SK-N-SH (cell line): Measurements from ENCODE around the gene AP2A2. TPM values are rescaled to one million over a fixed set of nuclear protein-coding genes. Genes with fewer than 3 reads are reported as not detected.

Experiments used
- CTCF ChIA-PET: fragments of 300-600, 350-600 bp; formaldehyde crosslinking; extraction: SDS; loops from one replicate; lab custom pipeline; 2021; lab: Yijun Ruan, JAX
- POLR2A ChIA-PET: fragments of 350-600 bp; sonication (Branson Sonifier 250); formaldehyde crosslinking; extraction: SDS; loops from one replicate; lab custom pipeline; 2020; ENCODE audit warnings: antibody characterized with exemption, inconsistent platforms; lab: Yijun Ruan, JAX
- DNase-seq: peaks from one replicate; pipeline ENCODE4 v3.0.0; 2012
- H2AFZ ChIP-seq: fragments of 200-600 bp; sonication (generic); 2 replicates; pipeline ENCODE4 v1.8.1; 2016; ENCODE audit warnings: antibody characterized with exemption, mild to moderate bottlenecking, low read depth
- H3F3A ChIP-seq: fragments of 200-600 bp; sonication (generic); replicated peaks from 2 replicates; pipeline ENCODE3; 2016; ENCODE audit warnings: antibody characterized with exemption, mild to moderate bottlenecking; ENCODE audit not compliant: insufficient read depth
- H3K27ac ChIP-seq, 2 experiments: fragments of 200-500 bp in 1 of 2; fragments of 200-600 bp in 1 of 2; sonication (Bioruptor generic) in 1 of 2; sonication (generic), shearing (Covaris generic) in 1 of 2; 2 replicates each; pipeline versions ENCODE4 v1.5.1 to v1.6.1; 2014 to 2016; ENCODE audit warnings: low read depth in 2 of 2, inconsistent platforms in 1 of 2, low read length in 1 of 2, mild to moderate bottlenecking in 1 of 2, mixed read lengths in 1 of 2
- H3K27me3 ChIP-seq: fragments of 200-600 bp; sonication (generic), shearing (Covaris generic); 2 replicates; pipeline ENCODE4 v1.6.1; 2016; ENCODE audit warnings: mixed run types; ENCODE audit not compliant: insufficient read depth
- H3K36me3 ChIP-seq, 2 experiments: fragments of 200-500 bp in 1 of 2; fragments of 200-600 bp in 1 of 2; sonication (Bioruptor generic) in 1 of 2; sonication (generic) in 1 of 2; replicated peaks in 1 of 2; 2 replicates each; pipeline versions ENCODE3 to v1.5.1; 2014 to 2016; ENCODE audit warnings: low read length in 1 of 2, mild to moderate bottlenecking in 1 of 2; ENCODE audit not compliant: insufficient read depth in 2 of 2, control insufficient read depth in 1 of 2
- H3K4me1 ChIP-seq, 2 experiments: fragments of 200-500 bp in 1 of 2; fragments of 200-600 bp in 1 of 2; sonication (Bioruptor generic) in 1 of 2; sonication (generic), shearing (Covaris generic) in 1 of 2; 2 replicates each; pipeline versions ENCODE4 v1.5.1 to v1.6.1; 2014 to 2016; ENCODE audit warnings: low read depth in 1 of 2, low read length in 1 of 2, mixed run types in 1 of 2; ENCODE audit not compliant: insufficient read depth in 2 of 2, control insufficient read depth in 1 of 2
- H3K4me2 ChIP-seq: fragments of 200-600 bp; sonication (generic), shearing (Covaris generic); 2 replicates; pipeline ENCODE4 v1.6.1; 2017; ENCODE audit warnings: mixed run types
- H3K4me3 ChIP-seq, 2 experiments: fragments of 200-500 bp in 1 of 2; fragments of 200-600 bp in 1 of 2; sonication (Bioruptor generic) in 1 of 2; sonication (generic), shearing (Covaris generic) in 1 of 2; 2 replicates each; pipeline versions ENCODE4 v1.5.1 to v1.8.1; 2014 to 2016; ENCODE audit warnings: low read depth in 2 of 2, inconsistent platforms in 1 of 2, low read length in 1 of 2, mild to moderate bottlenecking in 1 of 2, mixed read lengths in 1 of 2, moderate library complexity in 1 of 2
- H3K79me2 ChIP-seq: fragments of 200-600 bp; sonication (generic); 2 replicates; pipeline ENCODE4 v1.8.1; 2017; ENCODE audit warnings: mild to moderate bottlenecking; ENCODE audit not compliant: insufficient read depth
- H3K9ac ChIP-seq: fragments of 200-600 bp; sonication (generic); 2 replicates; pipeline ENCODE4 v1.6.1; 2017; ENCODE audit warnings: mixed run types
- H3K9me2 ChIP-seq: fragments of 200-600 bp; sonication (generic); 2 replicates; pipeline ENCODE4 v1.6.1; 2017; ENCODE audit warnings: mixed run types
- H3K9me3 ChIP-seq: fragments of 200-600 bp; sonication (generic); 2 replicates; pipeline ENCODE4 v1.6.1; 2017; ENCODE audit warnings: mixed run types, mild to moderate bottlenecking, moderate library complexity
- H4K20me1 ChIP-seq: fragments of 200-600 bp; sonication (generic); 2 replicates; pipeline ENCODE4 v1.6.1; 2017; ENCODE audit warnings: mild to moderate bottlenecking, mixed run types; ENCODE audit not compliant: insufficient read depth
- CTCF ChIP-seq: fragments of 200-600 bp; sonication (generic); IDR thresholded peaks from 2 replicates; pipeline ENCODE4 v1.6.1; 2017; ENCODE audit warnings: antibody characterized with exemption, mild to moderate bottlenecking, moderate library complexity
- GABPA ChIP-seq: IDR thresholded peaks from 2 replicates; pipeline ENCODE4 v1.4.0; 2012; ENCODE audit warnings: low read depth, mild to moderate bottlenecking
- GATA2 ChIP-seq: sonication (generic); formaldehyde crosslinking; IDR thresholded peaks from 2 replicates; pipeline ENCODE4 v1.5.0; 2020; ENCODE audit warnings: mild to moderate bottlenecking, missing genetic modification reagents
- PBX3 ChIP-seq: IDR thresholded peaks from 2 replicates; pipeline ENCODE4; 2012
- RFX5 ChIP-seq: IDR thresholded peaks from 2 replicates; pipeline ENCODE4 v1.6.1; 2012; ENCODE audit warnings: mild to moderate bottlenecking, improper control_type of control experiment, low read length
- SIN3A ChIP-seq: IDR thresholded peaks from 2 replicates; pipeline ENCODE4 v1.6.1; 2012; ENCODE audit warnings: low read depth, mild to moderate bottlenecking, low read length, moderate library complexity, borderline replicate concordance
- WGBS: methylation state at CpG from one replicate; pipeline ENCODE4 v1.1.6; 2017; ENCODE audit warnings: low lambda C conversion rate; 5-methylcytosine and 5-hydroxymethylcytosine counted together
- polyA plus RNA-seq, 3 experiments: library from polyadenylated mRNA; depleted of rRNA; stranded (reverse); fragments of >200 nt; gene quantifications; 2 replicates each; pipeline ENCODE4 v1.2.3, GENCODE V29; 2012

Gene AP2A2
- polyA plus RNA-seq, 1 of the 3 experiments (the other 2 are of a cell fraction): 42.7 TPM

DNA sequence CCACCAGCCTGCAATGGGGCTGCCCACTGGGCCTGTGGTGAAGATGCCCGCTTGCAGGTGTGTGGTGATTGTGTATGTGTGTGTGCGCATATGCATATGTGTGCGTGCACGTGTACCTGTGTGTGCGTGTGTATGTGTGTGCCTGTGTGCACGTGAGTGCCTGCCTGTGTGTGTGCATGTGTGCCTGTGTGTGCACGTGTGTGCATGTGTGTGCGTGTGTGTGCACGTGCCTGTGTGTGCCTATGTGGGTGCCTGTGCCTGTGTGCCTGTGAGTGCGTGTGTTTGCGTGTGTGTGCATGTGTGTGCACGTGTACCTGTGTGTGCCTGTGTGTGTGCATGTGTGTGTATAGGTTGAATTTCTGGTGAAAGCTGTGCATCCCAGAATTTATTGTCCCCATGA is 113.3 kb downstream of the AP2A2 start:
- no peaks in the 10 kb centered on the region for H3F3A ChIP-seq
- H3K4me2 ChIP-seq: no peak overlapping the region
- TF ChIP-seq GABPA: no peak
- no peak for TF ChIP-seq CTCF
- TF ChIP-seq GATA2 (CRISPR knock-in tag): no peak
- no peak for TF ChIP-seq RFX5
- TF ChIP-seq SIN3A: no peak
- TF ChIP-seq PBX3: no peak
- TF ChIP-seq, all 33 proteins: peak for 0
- ChIA-PET CTCF (interaction anchor here (3.5 kb wide), 1 partner anchor 12 kb away, joined by 22 read pairs; no protein-coding TSS in a partner anchor), POLR2A (no interaction called here)
- Histone ChIP-seq H3K4me3 (no peak overlapping the region), H3K9ac (no peak overlapping the region), H3K27ac (no peak overlapping the region), H3K9me3 (no peaks in the 10 kb centered on the region), H3K27me3 (no peaks in the 10 kb centered on the region), H3K36me3 (no peaks in the 10 kb centered on the region), H3K9me2 (no peaks in the 10 kb centered on the region), H4K20me1 (no peaks in the 10 kb centered on the region), H2AFZ (no peak overlapping the region), H3K79me2 (no peaks in the 10 kb centered on the region), H3K4me1 (peaks cover 0 to 7% of the 10 kb centered on the region in 2 experiments; a peak in 1 of 4 replicates)
- no peak for DNase-seq
- WGBS: 78% methylated on average over 11 of the region's 12 CpGs

DNA sequence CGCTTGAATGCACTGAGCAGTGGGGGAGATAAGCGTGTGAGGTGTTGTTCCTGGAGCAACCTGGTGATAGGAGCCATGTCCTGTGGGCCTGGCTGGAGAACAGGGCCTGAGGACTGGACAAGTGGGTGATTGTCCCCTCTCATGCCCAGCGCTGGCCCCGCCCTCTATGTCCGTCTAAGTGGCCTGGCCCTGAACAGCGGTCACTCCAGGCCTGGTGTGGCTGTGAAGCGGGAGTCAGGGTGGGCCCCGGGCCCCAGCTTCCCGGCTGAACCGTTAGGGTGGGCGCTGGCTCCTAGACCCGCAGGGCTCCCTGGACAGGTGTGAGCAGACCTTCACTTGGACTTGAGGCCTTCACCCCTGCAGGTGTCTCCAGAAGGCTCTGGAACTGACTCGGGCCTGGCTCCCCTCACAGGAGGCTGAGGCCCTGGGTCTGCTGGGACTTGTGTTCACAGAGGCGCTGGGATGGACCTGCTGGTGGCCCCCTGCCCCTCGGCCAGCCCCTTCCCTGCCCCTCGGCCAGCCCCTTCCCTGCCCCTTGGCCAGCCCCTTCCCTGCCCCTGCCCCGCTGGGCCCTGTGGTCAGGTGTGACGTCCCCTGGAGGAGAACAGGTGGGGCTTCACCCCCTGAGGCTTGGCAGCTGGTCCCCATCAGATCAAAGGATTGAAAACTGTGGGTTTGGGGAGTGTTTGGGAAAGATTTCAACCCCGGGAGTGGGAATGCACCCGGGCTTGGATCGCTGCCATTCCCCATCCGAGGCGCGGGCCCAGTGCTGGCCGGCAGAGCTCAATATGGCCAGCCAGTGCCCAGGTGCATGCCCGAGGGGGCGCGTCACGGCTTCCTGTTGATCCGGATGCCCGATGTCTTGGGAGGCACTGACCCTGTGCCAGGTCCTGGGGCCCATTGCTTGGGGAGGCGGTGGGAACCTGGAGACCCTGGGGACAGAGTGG is 114.1 kb downstream of the AP2A2 start:
- H3K4me2 ChIP-seq: no peak overlapping the region
- POLR2A ChIA-PET: no interaction called here
- H3K79me2 ChIP-seq: no peaks in the 10 kb centered on the region
- H3K9ac ChIP-seq: no peak overlapping the region
- H3K4me3 ChIP-seq: no peak overlapping the region
- H3K4me1 ChIP-seq: peaks cover 0 to 7% of the 10 kb centered on the region in 2 experiments; a peak in 1 of 4 replicates
- H4K20me1 ChIP-seq: no peaks in the 10 kb centered on the region
- H3F3A ChIP-seq: no peaks in the 10 kb centered on the region
- TF ChIP-seq CTCF: no peak
- no peaks in the 10 kb centered on the region for H3K36me3 ChIP-seq
- H3K27ac ChIP-seq: no peak overlapping the region
- H3K9me2 ChIP-seq: no peaks in the 10 kb centered on the region
- H3K27me3 ChIP-seq: no peaks in the 10 kb centered on the region
- no peak for DNase-seq
- CTCF ChIA-PET: interaction anchor here (4.3 kb wide), 1 partner anchor 11 kb away, joined by 25 read pairs; no protein-coding TSS in a partner anchor
- H2AFZ ChIP-seq: no peak overlapping the region
- WGBS: 71% methylated on average over 21 of the region's 32 CpGs
- no peaks in the 10 kb centered on the region for H3K9me3 ChIP-seq
